GM20431 (cell line): ENCODE results near the gene ACACB.

ENCODE experiments used
- in situ Hi-C: fragments of 300-500 bp; cut with MseI, MboI; formaldehyde crosslinking; loops from one replicate; pipeline ENCODE4 v1.15.0; 2020; ENCODE audit warnings: low sequenced_read_pairs; ENCODE audit not compliant: unreplicated experiment

The ACACB gene

GRCh38 chr12:109289551-109289950 lies 173.2 kb downstream of the ACACB start:
- in situ Hi-C loops: no loop called here

- in situ Hi-C loops: no loop called here
Observed at GRCh38 chr12:109290061-109290460, 173.7 kb downstream of the ACACB start.

GRCh38 chr12:109291117-109291516 lies 174.7 kb downstream of the ACACB start:
- in situ Hi-C loops: no loop called here

- in situ Hi-C loops: no loop called here
Observed at GRCh38 chr12:109291521-109292341, 175.3 kb downstream of the ACACB start.

- in situ Hi-C loops: no loop called here
Observed at GRCh38 chr12:109292342-109292711, 175.9 kb downstream of the ACACB start.

- in situ Hi-C loops: no loop called here
Observed at GRCh38 chr12:109293106-109293505, 176.7 kb downstream of the ACACB start.

- in situ Hi-C loops: no loop called here
Observed at GRCh38 chr12:109294286-109294796, 178.0 kb downstream of the ACACB start.

- in situ Hi-C loops: no loop called here
Observed at GRCh38 chr12:109295764-109296425, 179.5 kb downstream of the ACACB start.

GRCh38 chr12:109296431-109296830 lies 180.0 kb downstream of the ACACB start:
- in situ Hi-C loops: no loop called here

- in situ Hi-C loops: no loop called here
Observed at GRCh38 chr12:109299849-109300248, 183.5 kb downstream of the ACACB start.

GRCh38 chr12:109301643-109302168 lies 185.3 kb downstream of the ACACB start:
- in situ Hi-C loops: no loop called here

GRCh38 chr12:109302358-109302757 lies 186.0 kb downstream of the ACACB start:
- in situ Hi-C loops: no loop called here

- in situ Hi-C loops: no loop called here
Observed at GRCh38 chr12:109302770-109303169, 186.4 kb downstream of the ACACB start.

GRCh38 chr12:109304485-109304884 lies 188.1 kb downstream of the ACACB start:
- in situ Hi-C loops: no loop called here

GRCh38 chr12:109305547-109305946 lies 189.2 kb downstream of the ACACB start:
- in situ Hi-C loops: no loop called here

- in situ Hi-C loops: no loop called here
Observed at GRCh38 chr12:109307051-109307450, 190.7 kb downstream of the ACACB start.

- in situ Hi-C loops: no loop called here
Observed at GRCh38 chr12:109308534-109309380, 192.4 kb downstream of the ACACB start, which contains the start of gene FOXN4. FOXN4 (minus strand) TSS chr12:109309284; CDS start chr12:109308321, 963 bp downstream.

GRCh38 chr12:109309381-109310246 lies 193.2 kb downstream of the ACACB start:
- in situ Hi-C loops: no loop called here
